HG03354 (cell line): ENCODE data around the gene ADAMTS9.

Experiments
- ATAC-seq: cut with Tn5 transposase; IDR thresholded peaks from one replicate; pipeline ENCODE4 v1.9.1; 2021; ENCODE audit warnings: mild to moderate bottlenecking; ENCODE audit not compliant: unreplicated experiment, poor library complexity, severe bottlenecking

The ADAMTS9 gene

GRCh38 chr3:64627471-64628321, 60.1 kb downstream of the ADAMTS9 start:
- ATAC-seq = no peak

- no peak for ATAC-seq
These were observed 60.8 kb downstream of the ADAMTS9 start for GRCh38 chr3:64627042-64627441.

- no peak for ATAC-seq
These were observed 62.4 kb downstream of the ADAMTS9 start for GRCh38 chr3:64625381-64625780.

GRCh38 chr3:64623125-64623524, 64.7 kb downstream of the ADAMTS9 start:
- no peak for ATAC-seq

GRCh38 chr3:64621726-64622395, 65.9 kb downstream of the ADAMTS9 start:
- ATAC-seq = no peak

GRCh38 chr3:64621275-64621674, 66.5 kb downstream of the ADAMTS9 start:
- ATAC-seq = no peak

- ATAC-seq = no peak
These were observed 67.8 kb downstream of the ADAMTS9 start for GRCh38 chr3:64620020-64620419.

- no peak for ATAC-seq
These were observed 68.6 kb downstream of the ADAMTS9 start for GRCh38 chr3:64619216-64619615.

GRCh38 chr3:64617610-64618009, 70.2 kb downstream of the ADAMTS9 start:
- ATAC-seq = no peak

- ATAC-seq = no peak
These were observed 70.8 kb downstream of the ADAMTS9 start for GRCh38 chr3:64616953-64617352.

GRCh38 chr3:64612916-64613526, 74.8 kb downstream of the ADAMTS9 start:
- ATAC-seq = no peak

- ATAC-seq = no peak
These were observed 75.5 kb downstream of the ADAMTS9 start for GRCh38 chr3:64612082-64612860.

- no peak for ATAC-seq
These were observed 79.1 kb downstream of the ADAMTS9 start for GRCh38 chr3:64608741-64609140.

- ATAC-seq = no peak
These were observed 80.7 kb downstream of the ADAMTS9 start for GRCh38 chr3:64607032-64607551.

- no peak for ATAC-seq
These were observed 83.5 kb downstream of the ADAMTS9 start for GRCh38 chr3:64604313-64604712.

GRCh38 chr3:64601824-64602223, 86.0 kb downstream of the ADAMTS9 start:
- ATAC-seq = no peak

GRCh38 chr3:64600246-64600950, 87.4 kb downstream of the ADAMTS9 start:
- ATAC-seq = no peak

- no peak for ATAC-seq
These were observed 88.1 kb downstream of the ADAMTS9 start for GRCh38 chr3:64599651-64600050.

- no peak for ATAC-seq
These were observed 92.5 kb downstream of the ADAMTS9 start for GRCh38 chr3:64595253-64595694.
